Measurements from ENCODE around the gene EVI5L.
A peak's percentile ranks its signal among the peaks of the same experiment; 100 is the strongest.

DNA sequence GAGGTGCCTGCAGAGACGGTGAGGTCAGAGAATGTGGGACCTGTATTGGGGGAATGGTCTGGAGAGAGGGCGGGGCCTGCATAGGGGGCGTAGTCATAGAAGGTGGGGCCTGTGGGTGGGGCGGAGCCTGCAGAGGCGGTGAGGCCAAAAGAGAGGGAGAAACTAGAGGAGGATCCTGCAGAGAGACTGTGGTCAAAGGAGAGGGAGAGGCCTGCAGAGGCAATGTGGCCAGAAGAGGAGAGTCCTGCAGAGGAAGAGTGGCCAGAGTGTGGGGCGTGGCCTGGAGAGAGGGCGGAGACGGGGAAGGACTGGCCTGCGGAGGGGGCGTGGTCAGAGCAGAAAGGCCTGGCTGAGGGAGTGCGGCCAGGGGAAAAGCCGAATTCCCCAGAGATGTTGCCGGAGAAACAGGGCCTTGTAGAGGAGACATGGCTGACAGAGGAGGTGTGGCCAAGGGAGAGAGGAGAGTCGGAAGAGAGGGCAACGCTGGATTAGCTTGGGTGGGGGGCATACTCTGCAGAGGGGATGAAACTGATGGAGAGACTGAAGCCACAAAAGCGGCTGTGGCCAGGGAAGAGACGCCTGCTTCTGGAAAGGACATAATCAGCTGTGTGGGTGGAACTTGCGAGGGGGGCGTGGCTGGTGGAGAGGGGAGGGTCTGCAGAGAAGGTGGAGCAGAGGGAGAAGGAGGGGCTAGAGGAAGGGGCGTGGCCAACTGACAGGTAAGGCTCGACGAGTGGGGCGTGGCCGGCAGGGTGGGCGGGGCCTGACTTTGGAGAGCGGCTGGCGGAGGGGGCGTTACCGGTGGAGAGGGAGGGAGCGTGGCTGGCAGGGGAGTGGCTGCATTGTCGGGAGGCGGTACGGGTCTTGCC lies 41.7 kb downstream of the EVI5L start:
- TF ChIP-seq EP300 (IDR thresholded peaks at IDR 0.05; ENCODE audit: borderline replicate concordance in 1 of 2, low read depth in 2 of 2, low read length in 2 of 2) (no peak), YY1 (IDR thresholded peaks at IDR 0.05; ENCODE audit: low read depth, low read length) (no peak), POLR2AphosphoS5 (IDR thresholded peaks at IDR 0.05; ENCODE audit: low read depth, low read length) (0 out of 2 replicates have a peak, but pooled peaks have one; percentile 12), BRCA1 (IDR thresholded peaks at IDR 0.05; ENCODE audit: low read depth, low read length) (no peak), TAF1 (IDR thresholded peaks at IDR 0.05; ENCODE audit: low read depth, low read length) (no peak)
- TF ChIP-seq, protein P1, sequence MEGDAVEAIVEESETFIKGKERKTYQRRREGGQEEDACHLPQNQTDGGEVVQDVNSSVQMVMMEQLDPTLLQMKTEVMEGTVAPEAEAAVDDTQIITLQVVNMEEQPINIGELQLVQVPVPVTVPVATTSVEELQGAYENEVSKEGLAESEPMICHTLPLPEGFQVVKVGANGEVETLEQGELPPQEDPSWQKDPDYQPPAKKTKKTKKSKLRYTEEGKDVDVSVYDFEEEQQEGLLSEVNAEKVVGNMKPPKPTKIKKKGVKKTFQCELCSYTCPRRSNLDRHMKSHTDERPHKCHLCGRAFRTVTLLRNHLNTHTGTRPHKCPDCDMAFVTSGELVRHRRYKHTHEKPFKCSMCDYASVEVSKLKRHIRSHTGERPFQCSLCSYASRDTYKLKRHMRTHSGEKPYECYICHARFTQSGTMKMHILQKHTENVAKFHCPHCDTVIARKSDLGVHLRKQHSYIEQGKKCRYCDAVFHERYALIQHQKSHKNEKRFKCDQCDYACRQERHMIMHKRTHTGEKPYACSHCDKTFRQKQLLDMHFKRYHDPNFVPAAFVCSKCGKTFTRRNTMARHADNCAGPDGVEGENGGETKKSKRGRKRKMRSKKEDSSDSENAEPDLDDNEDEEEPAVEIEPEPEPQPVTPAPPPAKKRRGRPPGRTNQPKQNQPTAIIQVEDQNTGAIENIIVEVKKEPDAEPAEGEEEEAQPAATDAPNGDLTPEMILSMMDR (IDR thresholded peaks at IDR 0.05; ENCODE audit: control extremely low read depth in 1 of 3, insufficient read depth in 1 of 3, low read depth in 1 of 3, low read length in 3 of 3), result no peak
